H1 (cell line): ENCODE measurements around the gene CLDN8. TPM values are rescaled to one million over a fixed set of nuclear protein-coding genes. Genes with fewer than 3 reads are reported as not detected.

ENCODE experiments used
- CHD2 ChIP-seq: IDR thresholded peaks from 2 replicates; pipeline ENCODE4 v1.6.1; 2012; ENCODE audit warnings: low read length, improper control_type of control experiment
- CHD7 ChIP-seq: fragments of 300-600 bp; sonication (generic); IDR thresholded peaks from 2 replicates; pipeline ENCODE4 v1.7.1; 2012; ENCODE audit warnings: low read length, moderate library complexity, mild to moderate bottlenecking, inconsistent platforms; ENCODE audit not compliant: insufficient replicate concordance
- SIX5 ChIP-seq: IDR thresholded peaks from 2 replicates; pipeline ENCODE4 v1.6.1; 2011; ENCODE audit warnings: mild to moderate bottlenecking, low read depth, low read length
- YY1 ChIP-seq: IDR thresholded peaks from 2 replicates; pipeline ENCODE4 v1.6.1; 2011; ENCODE audit warnings: low read depth, mild to moderate bottlenecking, low read length
- polyA plus RNA-seq, 7 experiments: library from polyadenylated mRNA; depleted of rRNA in 3 of 7; stranded (reverse) in 5 of 7; unstranded in 2 of 7; fragments of >200 nt in 5 of 7; fragments of 200-250 nt in 2 of 7; gene quantifications; 1 replicate in 5 of 7; 2 replicates in 1 of 7; 4 replicates in 1 of 7; pipeline versions ENCODE4 v1.2.1 to v1.2.3, GENCODE V29; 2011 to 2013; ENCODE audit warnings: missing spikeins in 2 of 7, mixed read lengths in 2 of 7
- total RNA-seq: library from RNA; stranded (reverse); fragmentation: NEBNext Ultra II Directional; extraction: Animal tissue kit (Norgen Biotek cat#: 25700); gene quantifications from 2 replicates; pipeline ENCODE4 v1.2.1, GENCODE V29; 2021

CLDN8 gene
- total and polyA plus RNA-seq, 2 of the 8 experiments (the other 6 are each of a cell fraction or from before 2014, with no cell fraction given), result not detected

GRCh38 chr21:30164796-30165195 is 51.1 kb downstream of the CLDN8 start (continued):
- TF ChIP-seq CHD7 (no peak), YY1 (no peak), CHD2 (no peak), SIX5 (no peak)
- TF ChIP-seq, all 59 proteins: peak for 0
